Type B pancreatic cell (in vitro differentiated cells): ENCODE measurements around the gene NECTIN2. TPM values are rescaled to one million over a fixed set of nuclear protein-coding genes. Genes with fewer than 3 reads are reported as not detected.

ENCODE experiments used
- DNase-seq: peaks from one replicate; pipeline ENCODE4 v3.0.0; 2021; ENCODE audit warnings: mixed read lengths; ENCODE audit not compliant: unreplicated experiment; ENCODE audit errors: extremely low spot score
- H3K27ac Mint-ChIP-seq: 2 replicates; pipeline ENCODE4 v1.8.0; 2021; ENCODE audit warnings: mild to moderate bottlenecking, mixed read lengths
- H3K27me3 Mint-ChIP-seq: 2 replicates; pipeline ENCODE4 v1.8.0; 2021; ENCODE audit warnings: mixed read lengths
- H3K36me3 Mint-ChIP-seq: 2 replicates; pipeline ENCODE4 v1.8.0; 2021; ENCODE audit warnings: mixed read lengths
- H3K4me1 Mint-ChIP-seq: one replicate; pipeline ENCODE4 v1.8.0; 2021; ENCODE audit warnings: mixed read lengths; ENCODE audit not compliant: unreplicated experiment
- H3K4me3 Mint-ChIP-seq: 2 replicates; pipeline ENCODE4 v1.8.0; 2021; ENCODE audit warnings: mild to moderate bottlenecking, mixed read lengths
- H3K9me3 Mint-ChIP-seq: 2 replicates; pipeline ENCODE4 v1.8.0; 2021; ENCODE audit warnings: mixed read lengths
- CTCF ChIP-seq: fragments of 200-600 bp; sonication (generic); conservative IDR thresholded peaks from 2 replicates; pipeline ENCODE4 v1.5.0; 2021; ENCODE audit warnings: antibody characterized with exemption, mild to moderate bottlenecking
- total RNA-seq: library from RNA; stranded (reverse); gene quantifications from 2 replicates; pipeline ENCODE4 v1.2.1, GENCODE V29; 2021; ENCODE audit warnings: low replicate concordance

Gene NECTIN2
- total RNA-seq, 1 donor from 2014 or later: 123 TPM

DNA sequence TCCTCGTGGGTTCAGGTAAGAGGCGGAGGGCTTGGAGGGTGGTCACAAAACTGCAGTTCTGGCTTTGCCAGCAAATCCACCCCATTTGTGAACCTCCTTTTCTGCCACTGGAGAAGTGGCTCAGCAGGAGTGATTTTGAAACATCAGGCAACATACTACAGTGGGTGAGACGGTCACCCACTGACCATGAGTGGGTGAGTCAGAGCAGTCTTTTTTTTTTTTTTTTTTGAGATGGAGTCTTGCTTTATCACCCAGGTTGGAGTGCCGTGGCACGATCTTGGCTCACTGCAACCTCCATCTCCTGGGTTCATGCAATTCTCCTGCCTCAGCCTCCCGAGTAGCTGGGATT, 47.9 kb downstream of the NECTIN2 start:
- DNase-seq: no peak
- no peaks in the 10 kb centered on the region for H3K9me3 Mint-ChIP-seq
- H3K4me3 Mint-ChIP-seq: no peak overlapping the region
- no peaks in the 10 kb centered on the region for H3K27me3 Mint-ChIP-seq
- TF ChIP-seq CTCF: no peak
- H3K4me1 Mint-ChIP-seq: peaks cover 24% of the 10 kb centered on the region
- H3K27ac Mint-ChIP-seq: no peak overlapping the region
- H3K36me3 Mint-ChIP-seq: peaks cover 15% of the 10 kb centered on the region

GRCh38 chr19:44894946-44895345, 48.8 kb downstream of the NECTIN2 start:
- Mint-ChIP-seq H3K4me3 (no peak overlapping the region), H3K36me3 (peaks cover 14% of the 10 kb centered on the region), H3K27ac (no peak overlapping the region)

DNA sequence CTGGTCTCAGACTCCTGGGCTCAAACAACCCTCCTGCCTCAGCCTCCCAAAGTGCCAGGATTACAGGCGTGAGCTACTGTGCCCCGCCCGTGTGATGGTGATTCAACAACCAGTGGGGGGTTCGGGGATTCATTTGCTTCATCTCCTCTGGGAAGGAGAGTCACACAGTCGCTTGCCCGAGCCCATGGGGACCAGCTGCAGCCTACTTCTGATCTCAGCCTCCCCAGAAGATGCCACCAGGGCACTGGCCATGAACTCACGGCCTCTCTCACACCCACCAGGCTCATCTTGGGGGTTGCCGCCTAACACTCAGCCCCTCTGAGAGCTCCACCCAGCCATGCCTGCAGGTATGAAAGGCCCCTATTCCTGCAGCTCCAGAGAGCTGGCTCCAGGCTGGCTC, 51.7 kb downstream of the NECTIN2 start:
- peaks cover 4% of the 10 kb centered on the region for H3K4me1 Mint-ChIP-seq
- TF ChIP-seq CTCF: no peak
- H3K36me3 Mint-ChIP-seq: peaks cover 5% of the 10 kb centered on the region
- H3K27me3 Mint-ChIP-seq: no peaks in the 10 kb centered on the region
- no peak overlapping the region for H3K27ac Mint-ChIP-seq
- no peaks in the 10 kb centered on the region for H3K9me3 Mint-ChIP-seq
- no peak for DNase-seq
- no peak overlapping the region for H3K4me3 Mint-ChIP-seq

More at GRCh38 chr19:44894946-44895345, 48.8 kb downstream of the NECTIN2 start:
- no peak for DNase-seq
- peaks cover 22% of the 10 kb centered on the region for H3K4me1 Mint-ChIP-seq
- TF ChIP-seq CTCF: no peak
- no peaks in the 10 kb centered on the region for H3K9me3 Mint-ChIP-seq
- no peaks in the 10 kb centered on the region for H3K27me3 Mint-ChIP-seq

GRCh38 chr19:44900328-44901244, 54.5 kb downstream of the NECTIN2 start:
- Mint-ChIP-seq H3K27me3 (no peaks in the 10 kb centered on the region), H3K4me3 (no peak overlapping the region), H3K27ac (no peak overlapping the region), H3K4me1 (no peaks in the 10 kb centered on the region), H3K9me3 (no peaks in the 10 kb centered on the region), H3K36me3 (no peaks in the 10 kb centered on the region)
- DNase-seq: no peak
- TF ChIP-seq CTCF: no peak

- Mint-ChIP-seq H3K27me3 (no peaks in the 10 kb centered on the region), H3K4me1 (peaks cover 7% of the 10 kb centered on the region), H3K36me3 (no peaks in the 10 kb centered on the region), H3K27ac (peak overlapping the region; percentile 61), H3K4me3 (no peak overlapping the region), H3K9me3 (no peaks in the 10 kb centered on the region)
- TF ChIP-seq CTCF: no peak
- no peak for DNase-seq
Observed at GRCh38 chr19:44903216-44903601, 57.1 kb downstream of the NECTIN2 start.
